CD4-positive, alpha-beta T cell treated with Interleukin-10 for 1 hour (primary cell): Measurements from ENCODE around the gene PPP4R1.
"Not testable (repeated sequence)": the region's sequence is repeated elsewhere in the genome, so short reads cannot be mapped to it uniquely, and the experiment has no call there.

Experiments used
- DNase-seq: peaks from one replicate; pipeline ENCODE4 v3.0.0-alpha.2; 2020

PPP4R1 gene, protein sequence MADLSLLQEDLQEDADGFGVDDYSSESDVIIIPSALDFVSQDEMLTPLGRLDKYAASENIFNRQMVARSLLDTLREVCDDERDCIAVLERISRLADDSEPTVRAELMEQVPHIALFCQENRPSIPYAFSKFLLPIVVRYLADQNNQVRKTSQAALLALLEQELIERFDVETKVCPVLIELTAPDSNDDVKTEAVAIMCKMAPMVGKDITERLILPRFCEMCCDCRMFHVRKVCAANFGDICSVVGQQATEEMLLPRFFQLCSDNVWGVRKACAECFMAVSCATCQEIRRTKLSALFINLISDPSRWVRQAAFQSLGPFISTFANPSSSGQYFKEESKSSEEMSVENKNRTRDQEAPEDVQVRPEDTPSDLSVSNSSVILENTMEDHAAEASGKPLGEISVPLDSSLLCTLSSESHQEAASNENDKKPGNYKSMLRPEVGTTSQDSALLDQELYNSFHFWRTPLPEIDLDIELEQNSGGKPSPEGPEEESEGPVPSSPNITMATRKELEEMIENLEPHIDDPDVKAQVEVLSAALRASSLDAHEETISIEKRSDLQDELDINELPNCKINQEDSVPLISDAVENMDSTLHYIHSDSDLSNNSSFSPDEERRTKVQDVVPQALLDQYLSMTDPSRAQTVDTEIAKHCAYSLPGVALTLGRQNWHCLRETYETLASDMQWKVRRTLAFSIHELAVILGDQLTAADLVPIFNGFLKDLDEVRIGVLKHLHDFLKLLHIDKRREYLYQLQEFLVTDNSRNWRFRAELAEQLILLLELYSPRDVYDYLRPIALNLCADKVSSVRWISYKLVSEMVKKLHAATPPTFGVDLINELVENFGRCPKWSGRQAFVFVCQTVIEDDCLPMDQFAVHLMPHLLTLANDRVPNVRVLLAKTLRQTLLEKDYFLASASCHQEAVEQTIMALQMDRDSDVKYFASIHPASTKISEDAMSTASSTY

GRCh38 chr18:9614401-9615279, at the start of gene PPP4R1:
Gene PPP4R1 (minus strand): TSS chr18:9614559. CDS start chr18:9614484, 75 bp downstream.
- DNase-seq, result peak; percentile 73

DNA sequence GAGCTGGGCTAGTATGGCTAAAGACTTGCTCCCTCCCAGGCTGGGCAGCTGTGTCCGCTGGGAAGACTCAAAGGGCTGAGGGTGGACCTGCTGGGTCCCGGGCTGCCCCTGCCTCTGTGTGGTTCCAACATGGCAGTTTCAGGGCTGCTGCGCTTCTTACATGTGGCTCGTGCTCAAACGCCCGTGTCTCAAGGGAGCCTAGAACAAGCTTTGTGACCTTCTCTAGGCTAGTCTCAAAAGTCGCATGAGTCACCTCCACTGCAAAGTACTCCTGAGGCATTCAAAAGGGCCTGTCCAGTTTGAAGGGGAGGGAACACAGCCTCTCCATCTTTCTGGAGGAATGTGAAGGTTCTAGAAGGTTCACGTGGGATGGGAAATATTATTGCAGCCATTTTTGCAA, 49.0 kb upstream of the PPP4R1 start:
- no peak for DNase-seq

DNA sequence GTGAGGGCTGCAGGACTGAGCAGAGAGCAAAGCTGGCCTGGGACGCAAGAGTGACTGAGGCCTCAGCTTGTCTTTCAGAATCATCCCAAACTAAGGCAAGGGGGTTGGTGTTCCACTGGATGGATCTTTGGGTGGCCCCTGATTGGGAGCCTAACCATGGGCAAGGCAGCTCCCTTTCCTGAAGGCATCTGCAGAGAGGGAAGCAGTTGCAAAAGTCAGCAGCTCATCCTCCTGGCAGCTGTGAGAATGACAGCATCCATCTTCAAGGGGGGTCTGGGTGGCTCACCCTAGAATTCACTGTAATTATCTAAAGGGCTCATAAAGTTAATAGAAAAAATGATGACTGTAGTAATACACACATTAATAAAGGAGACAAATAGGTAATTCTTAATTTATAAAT, 47.2 kb upstream of the PPP4R1 start:
- peak; percentile 8 for DNase-seq

DNA sequence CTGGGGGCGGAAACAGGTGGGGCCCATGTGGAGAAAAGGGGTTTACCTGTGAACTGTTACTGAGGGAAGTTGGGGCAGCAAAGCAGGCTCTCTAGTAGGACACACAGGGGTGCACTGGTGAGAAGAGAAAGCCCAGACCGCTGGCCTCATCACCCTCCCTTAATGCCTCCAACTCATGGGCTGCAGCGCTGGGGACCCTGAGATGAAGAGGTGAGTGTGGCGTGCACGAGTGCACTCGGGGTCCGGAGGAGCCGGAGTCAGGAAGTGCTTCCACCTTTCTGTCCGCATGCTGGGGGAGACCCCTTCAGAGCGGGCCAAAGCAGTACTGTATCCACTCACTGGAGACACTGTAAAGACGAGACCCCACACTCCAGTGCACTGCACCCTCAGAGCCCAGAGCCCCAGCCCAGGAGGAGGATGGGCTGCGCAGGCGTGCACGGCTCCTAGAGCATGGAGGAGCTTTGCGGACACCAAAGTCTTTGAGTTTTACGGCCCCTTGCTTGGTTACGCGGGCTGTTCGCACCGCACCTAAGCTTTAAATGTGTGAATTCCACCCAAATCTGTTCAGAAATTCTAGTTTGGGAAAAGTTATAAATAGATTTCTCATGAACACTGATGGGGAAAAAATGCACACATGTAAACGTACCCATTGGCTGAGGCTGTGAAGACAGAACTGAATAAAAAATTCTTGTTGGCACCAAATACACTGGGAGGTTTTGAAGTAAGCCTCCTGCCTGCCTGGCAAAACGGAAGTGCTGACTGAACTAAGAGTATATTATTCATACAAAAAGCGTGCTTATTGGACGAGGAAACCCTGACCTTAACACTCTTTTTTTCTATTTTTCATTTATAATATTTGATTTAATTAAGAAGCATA, 45.4 kb upstream of the PPP4R1 start:
- no peak for DNase-seq

GRCh38 chr18:9658087-9658641, 43.8 kb upstream of the PPP4R1 start:
- DNase-seq, result no peak

GRCh38 chr18:9655232-9655767, 40.9 kb upstream of the PPP4R1 start:
- no peak for DNase-seq

GRCh38 chr18:9653390-9653789, 39.0 kb upstream of the PPP4R1 start:
- no peak for DNase-seq

- DNase-seq, result no peak
Observed at GRCh38 chr18:9649164-9649540, 34.8 kb upstream of the PPP4R1 start.

DNA sequence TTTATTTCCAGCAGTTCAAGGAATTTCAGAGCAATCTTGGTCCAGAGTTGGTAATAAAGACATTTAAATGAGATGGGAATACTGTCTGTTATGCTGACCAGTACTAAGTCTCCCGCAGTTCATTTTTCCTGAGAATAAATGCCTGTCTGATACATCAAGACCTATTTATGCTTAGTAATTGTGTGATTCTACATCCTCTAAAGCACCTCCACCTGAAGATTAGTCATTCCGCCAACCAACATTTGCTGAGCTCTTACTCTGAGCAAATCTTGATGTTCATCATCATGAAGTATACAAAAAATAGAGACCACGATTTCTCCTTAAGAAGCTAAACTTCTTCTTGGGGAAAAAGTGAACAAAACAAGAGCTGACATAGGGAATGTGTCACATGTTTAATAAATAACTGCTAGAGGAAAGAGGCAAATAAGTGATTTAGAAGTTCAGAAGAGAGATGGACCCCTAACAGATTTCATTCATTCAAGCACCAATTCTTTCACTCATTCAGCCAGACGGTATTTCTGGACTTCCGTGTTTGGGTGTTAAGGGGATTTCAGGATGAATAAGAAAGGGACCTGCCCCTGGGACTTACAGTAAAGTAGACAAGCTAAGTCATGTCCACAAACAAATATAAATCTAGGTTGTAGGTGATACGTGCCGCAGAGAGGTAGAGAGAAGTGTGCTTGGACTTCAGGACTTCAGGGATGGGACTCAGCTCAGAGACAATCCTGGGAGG, 34.2 kb upstream of the PPP4R1 start:
- DNase-seq, result no peak

DNA sequence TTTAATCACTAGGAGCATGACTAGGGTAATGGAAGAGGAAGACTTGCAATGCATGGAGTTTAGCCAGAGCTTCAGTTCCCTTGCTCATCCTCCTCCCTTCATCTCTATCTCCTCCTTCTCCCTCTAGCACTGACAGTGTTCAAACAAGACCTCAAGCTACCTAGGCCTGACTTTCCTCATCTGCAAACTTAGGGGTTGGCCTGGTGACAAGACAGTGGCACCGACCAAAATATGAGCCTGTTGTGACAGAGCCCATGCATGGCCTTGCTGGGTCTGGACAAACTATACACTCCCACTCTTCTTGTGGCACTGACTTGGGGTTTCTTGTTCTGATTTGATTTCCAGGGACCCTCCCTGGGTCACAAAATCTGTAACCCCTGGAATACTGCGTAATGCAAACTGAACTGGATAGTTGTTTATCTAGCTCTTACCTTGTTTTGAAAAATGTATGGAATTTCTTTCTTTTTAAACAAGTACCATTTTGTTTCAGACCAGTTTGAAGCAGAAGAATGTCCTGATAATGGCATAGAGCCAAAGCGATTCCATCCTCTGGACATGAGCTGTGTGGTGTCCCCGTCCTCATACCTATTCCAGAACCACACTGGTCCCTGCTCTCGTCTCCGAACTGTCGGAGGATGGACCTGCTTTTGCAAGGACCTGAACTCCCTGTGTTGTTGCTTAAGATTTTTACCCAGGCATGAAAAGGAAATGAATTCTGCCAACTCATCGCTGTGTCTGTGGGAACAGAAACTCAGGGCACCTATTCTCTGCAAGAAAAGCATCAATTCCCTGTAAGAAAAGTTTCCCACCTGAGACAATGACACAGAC, 33.4 kb upstream of the PPP4R1 start:
- no peak for DNase-seq

GRCh38 chr18:9643549-9643948, 29.2 kb upstream of the PPP4R1 start:
- DNase-seq, result no peak

- no peak for DNase-seq
Observed at GRCh38 chr18:9642799-9643462, 28.6 kb upstream of the PPP4R1 start.

- DNase-seq, result not testable (repeated sequence)
Observed at GRCh38 chr18:9641081-9641480, 26.7 kb upstream of the PPP4R1 start.

DNA sequence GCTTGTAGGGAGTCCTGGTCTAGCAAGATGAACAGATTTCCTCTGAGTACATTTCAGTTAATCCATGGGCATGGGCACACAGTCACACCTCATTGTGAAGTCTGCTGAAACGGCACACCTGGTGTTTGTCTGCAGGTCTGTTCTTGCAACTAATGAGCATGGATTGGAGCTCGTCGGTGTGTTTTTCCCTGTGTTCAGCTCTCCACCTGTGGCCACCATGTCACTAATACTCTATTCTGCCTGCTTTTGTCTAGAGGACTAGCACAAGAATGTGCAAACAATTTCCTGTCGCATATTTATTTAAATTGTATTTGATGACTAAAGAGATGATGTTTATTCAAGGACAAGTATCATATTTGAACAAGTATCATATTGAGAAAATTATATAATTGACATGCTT, 24.5 kb upstream of the PPP4R1 start:
- DNase-seq, result no peak

GRCh38 chr18:9637036-9637767, 22.8 kb upstream of the PPP4R1 start:
- DNase-seq, result no peak

DNA sequence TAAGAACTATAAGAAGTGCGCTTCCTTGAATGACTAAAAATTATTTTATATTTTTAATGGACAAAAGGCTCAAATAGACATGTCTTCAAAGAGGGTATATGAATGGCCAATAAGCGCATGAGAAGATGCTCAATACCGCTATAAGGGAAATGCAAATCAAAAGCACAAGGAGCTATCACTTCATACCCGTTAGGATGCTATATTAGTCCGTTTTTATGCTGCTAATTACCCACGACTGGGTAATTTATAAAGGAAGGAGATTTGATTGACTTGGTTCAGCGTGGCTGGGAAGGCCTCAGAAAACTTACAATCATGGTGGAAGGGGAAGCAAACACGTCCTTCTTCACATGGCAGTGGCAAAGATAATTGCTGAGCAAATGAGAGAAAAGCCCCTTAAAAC, 20.5 kb upstream of the PPP4R1 start:
- DNase-seq, result no peak

GRCh38 chr18:9631814-9632496, 17.6 kb upstream of the PPP4R1 start:
- no peak for DNase-seq

DNA sequence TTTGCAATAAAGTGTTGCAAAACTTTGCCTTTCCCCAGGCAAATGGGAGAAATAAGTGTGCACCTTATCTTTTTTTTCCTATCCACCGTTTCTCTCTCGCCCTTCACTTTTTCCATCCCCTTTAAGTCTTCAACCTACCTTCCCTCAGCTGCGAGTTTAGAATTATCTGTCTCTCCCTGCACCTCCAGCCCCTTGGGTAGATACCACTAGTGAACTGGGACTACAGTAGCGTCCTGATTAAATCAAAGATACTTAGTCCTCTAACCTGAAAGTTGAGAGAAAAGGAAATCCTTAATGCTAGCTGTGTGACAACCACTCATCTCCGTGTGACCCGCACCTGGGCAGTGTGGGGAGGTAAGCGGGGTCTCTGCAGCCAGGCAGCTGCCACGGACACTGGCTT, 16.1 kb upstream of the PPP4R1 start:
- DNase-seq, result no peak
